ENCODE measurements around the gene NOS1AP.
"Not testable (repeated sequence)": the region's sequence is repeated elsewhere in the genome, so short reads cannot be mapped to it uniquely, and the experiment has no call there.

NOS1AP gene

GRCh38 chr1:162172311-162173102, 103.0 kb downstream of the NOS1AP start:
- no peak for DNase-seq

GRCh38 chr1:162173607-162174006, 104.1 kb downstream of the NOS1AP start:
- not testable (repeated sequence) for DNase-seq

GRCh38 chr1:162174027-162174426, 104.5 kb downstream of the NOS1AP start:
- DNase-seq, result not testable (repeated sequence)

DNA sequence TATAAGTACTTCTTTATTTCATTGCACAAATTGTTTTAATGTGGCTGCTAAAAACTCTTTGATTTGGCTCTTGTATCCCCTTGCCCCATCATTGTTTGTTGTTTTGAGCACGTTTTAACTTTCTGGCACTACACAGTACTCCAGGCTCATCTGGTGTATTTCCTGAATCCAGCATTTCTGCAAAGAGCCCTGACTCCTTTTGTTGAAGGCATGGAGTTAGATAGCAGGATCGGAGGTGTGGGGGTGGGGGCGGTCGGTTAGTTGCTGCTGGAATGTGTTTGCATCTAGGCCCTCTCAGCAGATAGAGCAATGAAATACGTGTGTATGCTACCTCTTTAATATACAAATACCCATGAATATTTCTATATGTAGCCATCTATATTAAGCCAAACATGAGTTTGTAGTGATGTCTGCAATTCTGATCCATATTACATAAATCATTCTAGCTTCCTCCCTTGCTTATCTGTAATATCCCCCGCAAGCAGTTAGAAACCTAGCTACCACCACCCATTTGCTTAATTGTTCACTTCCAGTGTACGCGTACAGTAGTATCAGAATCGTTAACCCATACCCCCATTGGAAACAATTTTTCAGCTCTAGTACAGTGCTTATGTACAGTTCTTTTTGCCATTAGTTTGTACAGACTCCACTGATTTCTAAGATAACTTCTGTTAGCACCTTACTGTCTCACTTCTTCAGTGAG, 106.0 kb downstream of the NOS1AP start:
- DNase-seq, result no peak

GRCh38 chr1:162177126-162177525, 107.6 kb downstream of the NOS1AP start:
- no peak for DNase-seq

- no peak for DNase-seq
Observed at GRCh38 chr1:162178432-162178831, 108.9 kb downstream of the NOS1AP start.

- no peak for DNase-seq
Observed at GRCh38 chr1:162179121-162179520, 109.6 kb downstream of the NOS1AP start.

DNA sequence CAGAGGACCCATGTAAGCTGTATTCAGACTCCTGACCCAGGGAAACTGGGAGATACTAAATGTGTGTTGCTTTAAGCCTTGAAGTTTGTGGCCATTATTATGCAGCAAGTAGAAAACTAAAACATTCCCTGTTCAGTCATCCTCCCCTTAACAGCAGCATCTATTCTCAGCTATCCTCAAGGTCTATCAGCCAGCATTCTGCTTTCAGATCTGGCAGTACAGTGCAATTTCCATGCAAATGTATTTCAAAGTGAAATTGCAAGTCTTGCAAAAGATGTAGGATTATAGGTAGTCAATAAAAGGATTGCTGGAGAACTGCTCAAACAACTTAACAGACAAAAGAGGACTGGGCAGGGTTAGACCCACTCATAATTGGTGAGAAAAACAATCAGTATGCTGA, 111.3 kb downstream of the NOS1AP start:
- DNase-seq, result no peak

DNA sequence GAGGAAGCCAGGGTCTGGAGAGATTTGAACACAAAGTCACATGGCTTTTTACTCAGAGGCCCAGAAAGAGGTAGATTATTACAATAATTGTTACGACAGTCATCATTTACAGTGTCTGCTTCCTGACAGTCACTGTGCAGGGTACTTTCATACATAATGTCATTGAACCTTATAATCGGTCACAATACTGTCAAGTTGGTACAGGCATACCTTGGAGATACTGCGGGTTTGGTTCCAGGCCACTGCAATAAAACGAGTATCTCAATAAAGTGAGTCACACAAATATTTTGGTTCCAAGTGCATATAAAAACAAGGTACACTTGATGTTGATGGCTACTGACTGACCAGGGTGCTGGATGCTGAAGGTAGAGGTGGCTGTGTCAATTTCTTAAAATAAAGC, 112.6 kb downstream of the NOS1AP start:
- no peak for DNase-seq

DNA sequence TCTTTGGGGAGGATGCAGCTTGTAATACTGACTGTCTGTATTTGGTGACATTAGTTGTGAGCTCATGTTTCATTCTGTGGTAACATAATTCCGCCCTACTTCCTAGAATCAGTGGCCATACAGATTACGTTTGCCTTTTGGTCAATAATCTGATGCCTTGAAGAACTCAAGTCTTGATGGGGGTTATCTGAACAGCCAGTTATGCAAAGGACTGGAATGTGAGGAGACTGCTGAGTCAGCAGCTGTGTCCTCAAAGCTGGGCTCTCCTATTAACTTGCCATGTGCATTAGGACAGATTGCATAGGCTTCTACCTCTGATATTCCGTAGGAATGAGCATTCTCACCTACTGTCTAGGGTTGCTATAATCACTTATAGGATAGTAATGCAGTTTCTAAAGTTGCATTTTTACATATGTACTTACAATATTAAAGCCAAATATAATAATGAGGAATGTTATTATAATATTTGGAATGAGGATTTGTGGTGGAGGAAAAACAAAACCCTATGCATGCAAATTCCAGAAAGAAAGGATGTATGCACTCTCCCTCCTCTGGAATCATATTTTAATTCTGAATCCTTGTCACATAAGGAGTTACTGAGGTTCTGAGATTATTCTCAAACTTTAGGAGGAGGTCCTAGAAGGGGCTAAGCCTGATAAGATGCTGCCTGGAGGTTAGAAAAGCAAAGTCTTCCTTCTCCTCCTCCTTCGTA, 116.0 kb downstream of the NOS1AP start:
- DNase-seq, result no peak

GRCh38 chr1:162186026-162186374, 116.5 kb downstream of the NOS1AP start:
- DNase-seq, result no peak

DNA sequence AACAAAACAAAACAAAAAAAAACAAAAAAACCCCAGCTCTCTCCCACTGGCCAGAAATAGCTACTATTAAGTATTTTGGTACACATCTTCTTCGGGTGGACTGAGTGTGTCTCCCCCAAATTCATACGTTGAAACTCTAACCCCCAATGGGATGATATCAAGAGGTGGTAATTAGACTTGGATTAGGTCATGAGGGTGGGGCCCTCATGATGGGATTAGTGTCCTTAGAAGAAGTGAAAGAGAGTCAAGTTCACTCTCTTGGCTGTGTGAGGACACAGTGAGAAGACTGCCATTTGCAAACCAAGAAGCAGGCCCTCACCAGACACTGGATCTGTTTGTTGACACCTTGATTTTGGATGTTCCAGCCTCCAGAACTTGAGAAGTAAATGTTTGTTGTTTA, 116.9 kb downstream of the NOS1AP start:
- no peak for DNase-seq

DNA sequence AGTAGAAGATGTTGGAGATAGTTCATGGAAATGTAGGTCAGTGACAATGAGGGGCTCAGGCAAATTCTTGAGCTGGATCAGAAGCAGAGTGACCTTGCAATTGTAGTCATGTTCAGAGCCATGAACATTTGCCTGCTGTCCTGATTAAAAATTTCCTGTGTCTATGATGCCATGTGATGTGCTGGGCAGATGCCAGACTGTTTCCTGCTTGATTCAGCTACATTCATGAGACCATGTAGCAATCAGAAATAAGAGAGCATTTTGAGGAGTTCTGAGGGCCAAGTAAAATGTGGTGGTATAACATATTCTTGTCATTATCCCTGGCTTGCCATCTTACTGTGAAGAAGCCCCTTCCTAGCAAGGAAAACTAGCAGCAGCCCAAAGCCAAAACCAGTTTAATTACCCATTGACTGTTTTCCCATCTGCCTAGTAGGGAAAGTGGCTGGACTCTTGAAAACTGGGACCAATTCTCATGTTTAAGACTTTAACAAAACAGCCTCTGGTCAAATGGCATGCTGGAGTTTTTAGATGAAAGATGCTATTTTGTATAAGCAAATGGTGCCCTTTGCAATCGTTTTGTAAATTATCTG, 118.3 kb downstream of the NOS1AP start:
- no peak for DNase-seq

- DNase-seq, result no peak
Observed at GRCh38 chr1:162189345-162189744, 119.9 kb downstream of the NOS1AP start.

DNA sequence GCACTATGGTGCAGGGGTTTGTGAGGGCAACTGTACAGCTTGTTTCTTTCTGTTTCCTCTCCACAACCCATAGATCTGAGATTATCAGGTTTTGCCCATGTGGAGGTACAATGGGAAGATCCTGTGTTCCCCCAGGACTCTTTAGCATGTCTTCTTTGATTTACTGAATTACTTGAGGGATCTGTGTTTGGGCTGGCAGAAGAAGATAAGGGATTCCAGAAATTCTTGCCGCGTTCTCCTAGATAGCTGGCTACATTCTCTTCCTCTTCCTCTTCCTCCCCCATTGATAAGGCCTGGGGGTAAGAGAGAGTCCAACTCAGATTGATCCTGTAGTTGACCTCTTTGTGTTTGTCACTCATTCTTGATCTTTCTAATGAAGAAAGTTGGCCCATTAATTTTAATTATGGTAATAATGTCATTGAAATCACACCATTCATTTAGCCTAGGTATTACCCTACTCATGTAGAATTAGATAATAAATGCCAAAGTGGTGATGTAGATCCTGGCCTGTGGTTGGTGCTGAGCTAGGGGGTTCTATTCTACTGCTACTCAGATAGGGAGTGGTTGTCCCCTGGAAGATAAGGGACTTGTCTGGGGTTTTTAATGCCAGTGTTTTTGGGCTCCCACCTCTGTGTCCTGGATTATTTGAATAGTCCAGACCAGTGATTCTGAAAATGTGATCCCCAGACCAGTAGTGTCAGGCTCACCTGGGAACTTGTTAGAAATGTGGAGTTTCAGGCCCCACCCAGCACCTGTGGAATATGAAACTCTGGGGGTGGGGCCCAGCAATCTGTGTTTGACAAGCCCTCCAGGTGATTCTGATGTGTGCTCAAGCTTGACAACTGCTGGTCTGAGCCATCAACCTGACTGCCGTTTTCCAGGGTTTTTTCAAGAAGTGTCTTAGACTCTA, 122.2 kb downstream of the NOS1AP start:
- no peak for DNase-seq

DNA sequence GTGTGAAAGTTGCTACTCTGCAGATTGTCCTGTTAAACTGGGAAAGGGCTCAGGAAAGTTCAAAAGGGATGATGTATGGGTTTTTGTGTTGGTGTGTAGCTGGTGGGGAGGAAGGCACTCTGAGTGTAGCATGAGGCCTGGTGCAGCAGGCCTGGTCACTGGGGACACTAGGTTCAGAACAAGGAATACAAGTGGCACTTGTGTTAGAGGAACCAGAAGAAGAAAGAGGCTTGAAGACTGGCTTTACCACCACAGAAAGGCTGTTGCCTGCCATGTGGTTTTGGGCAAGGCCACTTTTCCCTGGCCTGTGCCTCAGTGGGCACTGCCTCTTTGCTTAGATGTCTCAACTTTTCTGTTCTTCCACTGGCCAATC, 122.8 kb downstream of the NOS1AP start:
- DNase-seq, result no peak

GRCh38 chr1:162192763-162193162, 123.3 kb downstream of the NOS1AP start:
- DNase-seq, result no peak

- DNase-seq, result no peak
Observed at GRCh38 chr1:162193221-162193620, 123.7 kb downstream of the NOS1AP start.

GRCh38 chr1:162193815-162194214, 124.3 kb downstream of the NOS1AP start:
- DNase-seq, result no peak

- no peak for DNase-seq
Observed at GRCh38 chr1:162195567-162195966, 126.1 kb downstream of the NOS1AP start.

DNA sequence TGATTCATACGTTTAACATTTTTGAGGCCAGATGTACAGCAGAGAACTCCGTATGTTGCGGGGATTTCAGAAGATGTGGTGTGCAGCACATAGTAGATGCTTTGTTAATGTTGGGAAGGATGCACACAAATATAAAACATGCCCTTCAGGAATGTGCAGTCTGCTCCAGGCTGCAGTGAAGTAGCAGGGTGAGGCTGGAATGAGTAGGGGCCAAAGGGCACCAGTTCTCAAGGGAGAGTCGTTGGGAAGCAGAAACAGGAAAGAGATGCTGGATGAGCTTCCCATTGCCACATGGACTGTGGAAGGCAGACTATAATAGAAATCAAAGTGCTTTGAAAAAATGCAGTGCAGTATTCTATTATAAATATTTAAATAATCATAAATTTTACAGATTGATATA, 126.9 kb downstream of the NOS1AP start:
- DNase-seq, result no peak

DNA sequence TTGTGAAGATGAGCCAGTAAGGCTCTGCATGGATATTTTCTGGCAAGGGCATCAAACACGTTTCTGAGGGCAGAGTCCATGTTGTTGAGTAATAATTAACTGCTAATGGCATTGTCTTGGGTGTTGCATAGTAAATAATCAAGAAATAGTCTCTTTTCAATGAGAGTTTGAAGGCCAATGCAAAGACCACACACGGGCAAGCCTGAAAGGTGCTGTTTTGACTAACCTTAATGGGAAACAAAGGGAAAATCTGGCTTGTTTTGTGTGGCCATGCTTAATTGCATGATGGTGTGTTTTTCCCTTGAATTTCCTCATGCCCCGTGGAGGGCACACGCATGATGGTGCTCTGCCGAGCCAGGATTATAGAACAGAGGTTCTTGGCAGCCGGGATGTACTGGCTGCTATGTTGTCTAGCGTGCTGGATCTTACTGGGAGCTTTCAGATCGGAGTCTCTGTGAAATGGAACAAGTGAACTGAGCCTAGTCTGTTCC, 127.6 kb downstream of the NOS1AP start:
- no peak for DNase-seq
